Measurements from ENCODE around the gene CIITA.

CIITA gene

GRCh38 chr16:10906482-10906881 lies 29.5 kb downstream of the CIITA start:
- no peak for DNase-seq (ENCODE audit: low read depth)
- TF ChIP-seq, protein P1, sequence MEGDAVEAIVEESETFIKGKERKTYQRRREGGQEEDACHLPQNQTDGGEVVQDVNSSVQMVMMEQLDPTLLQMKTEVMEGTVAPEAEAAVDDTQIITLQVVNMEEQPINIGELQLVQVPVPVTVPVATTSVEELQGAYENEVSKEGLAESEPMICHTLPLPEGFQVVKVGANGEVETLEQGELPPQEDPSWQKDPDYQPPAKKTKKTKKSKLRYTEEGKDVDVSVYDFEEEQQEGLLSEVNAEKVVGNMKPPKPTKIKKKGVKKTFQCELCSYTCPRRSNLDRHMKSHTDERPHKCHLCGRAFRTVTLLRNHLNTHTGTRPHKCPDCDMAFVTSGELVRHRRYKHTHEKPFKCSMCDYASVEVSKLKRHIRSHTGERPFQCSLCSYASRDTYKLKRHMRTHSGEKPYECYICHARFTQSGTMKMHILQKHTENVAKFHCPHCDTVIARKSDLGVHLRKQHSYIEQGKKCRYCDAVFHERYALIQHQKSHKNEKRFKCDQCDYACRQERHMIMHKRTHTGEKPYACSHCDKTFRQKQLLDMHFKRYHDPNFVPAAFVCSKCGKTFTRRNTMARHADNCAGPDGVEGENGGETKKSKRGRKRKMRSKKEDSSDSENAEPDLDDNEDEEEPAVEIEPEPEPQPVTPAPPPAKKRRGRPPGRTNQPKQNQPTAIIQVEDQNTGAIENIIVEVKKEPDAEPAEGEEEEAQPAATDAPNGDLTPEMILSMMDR (IDR thresholded peaks at IDR 0.05; ENCODE audit: insufficient read depth, low read depth, low read length, missing control alignments): no peak
- H3K4me3 ChIP-seq (ENCODE audit: low read length): no peak overlapping the region

DNA sequence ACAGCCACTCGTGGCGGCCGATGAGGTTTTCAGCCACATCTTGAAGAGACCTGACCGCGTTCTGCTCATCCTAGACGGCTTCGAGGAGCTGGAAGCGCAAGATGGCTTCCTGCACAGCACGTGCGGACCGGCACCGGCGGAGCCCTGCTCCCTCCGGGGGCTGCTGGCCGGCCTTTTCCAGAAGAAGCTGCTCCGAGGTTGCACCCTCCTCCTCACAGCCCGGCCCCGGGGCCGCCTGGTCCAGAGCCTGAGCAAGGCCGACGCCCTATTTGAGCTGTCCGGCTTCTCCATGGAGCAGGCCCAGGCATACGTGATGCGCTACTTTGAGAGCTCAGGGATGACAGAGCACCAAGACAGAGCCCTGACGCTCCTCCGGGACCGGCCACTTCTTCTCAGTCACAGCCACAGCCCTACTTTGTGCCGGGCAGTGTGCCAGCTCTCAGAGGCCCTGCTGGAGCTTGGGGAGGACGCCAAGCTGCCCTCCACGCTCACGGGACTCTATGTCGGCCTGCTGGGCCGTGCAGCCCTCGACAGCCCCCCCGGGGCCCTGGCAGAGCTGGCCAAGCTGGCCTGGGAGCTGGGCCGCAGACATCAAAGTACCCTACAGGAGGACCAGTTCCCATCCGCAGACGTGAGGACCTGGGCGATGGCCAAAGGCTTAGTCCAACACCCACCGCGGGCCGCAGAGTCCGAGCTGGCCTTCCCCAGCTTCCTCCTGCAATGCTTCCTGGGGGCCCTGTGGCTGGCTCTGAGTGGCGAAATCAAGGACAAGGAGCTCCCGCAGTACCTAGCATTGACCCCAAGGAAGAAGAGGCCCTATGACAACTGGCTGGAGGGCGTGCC lies 30.1 kb downstream of the CIITA start:
- TF ChIP-seq, protein P1 (IDR thresholded peaks at IDR 0.05; ENCODE audit: insufficient read depth, low read depth, low read length, missing control alignments): no peak

DNA sequence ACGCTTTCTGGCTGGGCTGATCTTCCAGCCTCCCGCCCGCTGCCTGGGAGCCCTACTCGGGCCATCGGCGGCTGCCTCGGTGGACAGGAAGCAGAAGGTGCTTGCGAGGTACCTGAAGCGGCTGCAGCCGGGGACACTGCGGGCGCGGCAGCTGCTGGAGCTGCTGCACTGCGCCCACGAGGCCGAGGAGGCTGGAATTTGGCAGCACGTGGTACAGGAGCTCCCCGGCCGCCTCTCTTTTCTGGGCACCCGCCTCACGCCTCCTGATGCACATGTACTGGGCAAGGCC lies 30.7 kb downstream of the CIITA start:
- no peak overlapping the region for H3K4me3 ChIP-seq (ENCODE audit: low read length)
- DNase-seq (ENCODE audit: low read depth): no peak
- TF ChIP-seq, protein P1 (IDR thresholded peaks at IDR 0.05; ENCODE audit: insufficient read depth, low read depth, low read length, missing control alignments): no peak

More for the DNA sequence above, 30.1 kb downstream of the CIITA start:
- no peak overlapping the region for H3K4me3 ChIP-seq (ENCODE audit: low read length)
- DNase-seq (ENCODE audit: low read depth): no peak

- TF ChIP-seq, protein P1 (IDR thresholded peaks at IDR 0.05; ENCODE audit: insufficient read depth, low read depth, low read length, missing control alignments): no peak
- DNase-seq (ENCODE audit: low read depth): no peak
- no peak overlapping the region for H3K4me3 ChIP-seq (ENCODE audit: low read length)
Observed at GRCh38 chr16:10911267-10911666, 34.3 kb downstream of the CIITA start.

- TF ChIP-seq, protein P1 (IDR thresholded peaks at IDR 0.05; ENCODE audit: insufficient read depth, low read depth, low read length, missing control alignments): no peak
- DNase-seq (ENCODE audit: low read depth): no peak
- no peak overlapping the region for H3K4me3 ChIP-seq (ENCODE audit: low read length)
Observed at GRCh38 chr16:10916534-10916933, 39.5 kb downstream of the CIITA start.

- peak; percentile 94 for DNase-seq (ENCODE audit: low read depth)
- no peak overlapping the region for H3K4me3 ChIP-seq (ENCODE audit: low read length)
- TF ChIP-seq, protein P1 (IDR thresholded peaks at IDR 0.05; ENCODE audit: insufficient read depth, low read depth, low read length, missing control alignments): peak; percentile 100
Observed at GRCh38 chr16:10918294-10919002, 41.4 kb downstream of the CIITA start.
